Measurements from ENCODE around the gene ULK1.
"Not testable (repeated sequence)": the region's sequence is repeated elsewhere in the genome, so short reads cannot be mapped to it uniquely, and the experiment has no call there.

The ULK1 gene

GRCh38 chr12:131943389-131943788 lies 49.0 kb downstream of the ULK1 start:
- DNase-seq (ENCODE audit: low read depth) = no peak

GRCh38 chr12:131943876-131944275 lies 49.5 kb downstream of the ULK1 start:
- no peak for DNase-seq (ENCODE audit: low read depth)

- no peak for DNase-seq (ENCODE audit: low read depth)
Observed at GRCh38 chr12:131944601-131945251, 50.3 kb downstream of the ULK1 start.

DNA sequence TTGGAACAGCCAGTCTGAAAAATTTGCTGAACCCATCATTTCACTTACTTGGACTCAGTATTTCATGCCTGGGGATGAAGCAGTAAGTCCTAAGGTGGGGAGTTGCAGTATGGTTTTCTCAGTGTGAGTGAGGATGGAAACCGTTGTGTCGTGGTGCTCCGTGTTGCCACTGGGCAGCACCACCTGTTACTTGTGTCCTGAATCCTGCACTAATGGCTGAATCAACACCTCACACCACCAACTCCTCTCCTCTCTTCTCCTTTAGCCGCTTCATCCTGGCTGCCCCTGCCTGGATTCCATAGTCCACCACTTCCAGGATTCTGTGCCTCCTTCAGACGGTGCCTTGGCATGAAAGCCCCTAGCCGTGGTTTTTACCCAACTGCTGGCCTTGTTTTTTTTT lies 52.3 kb downstream of the ULK1 start:
- DNase-seq (ENCODE audit: low read depth) = no peak

GRCh38 chr12:131947482-131948027 lies 53.1 kb downstream of the ULK1 start:
- DNase-seq (ENCODE audit: low read depth) = no peak

- no peak for DNase-seq (ENCODE audit: low read depth)
Observed at GRCh38 chr12:131948166-131948712, 53.8 kb downstream of the ULK1 start.

- DNase-seq (ENCODE audit: low read depth) = not testable (repeated sequence)
Observed at GRCh38 chr12:131948713-131949430, 54.5 kb downstream of the ULK1 start.

GRCh38 chr12:131949431-131950181 lies 55.2 kb downstream of the ULK1 start, which contains the start of gene EP400:
Gene EP400 (plus strand): TSS chr12:131949942. CDS start chr12:131960620, 10,678 bp downstream.
- DNase-seq (ENCODE audit: low read depth) = peak; percentile 93

DNA sequence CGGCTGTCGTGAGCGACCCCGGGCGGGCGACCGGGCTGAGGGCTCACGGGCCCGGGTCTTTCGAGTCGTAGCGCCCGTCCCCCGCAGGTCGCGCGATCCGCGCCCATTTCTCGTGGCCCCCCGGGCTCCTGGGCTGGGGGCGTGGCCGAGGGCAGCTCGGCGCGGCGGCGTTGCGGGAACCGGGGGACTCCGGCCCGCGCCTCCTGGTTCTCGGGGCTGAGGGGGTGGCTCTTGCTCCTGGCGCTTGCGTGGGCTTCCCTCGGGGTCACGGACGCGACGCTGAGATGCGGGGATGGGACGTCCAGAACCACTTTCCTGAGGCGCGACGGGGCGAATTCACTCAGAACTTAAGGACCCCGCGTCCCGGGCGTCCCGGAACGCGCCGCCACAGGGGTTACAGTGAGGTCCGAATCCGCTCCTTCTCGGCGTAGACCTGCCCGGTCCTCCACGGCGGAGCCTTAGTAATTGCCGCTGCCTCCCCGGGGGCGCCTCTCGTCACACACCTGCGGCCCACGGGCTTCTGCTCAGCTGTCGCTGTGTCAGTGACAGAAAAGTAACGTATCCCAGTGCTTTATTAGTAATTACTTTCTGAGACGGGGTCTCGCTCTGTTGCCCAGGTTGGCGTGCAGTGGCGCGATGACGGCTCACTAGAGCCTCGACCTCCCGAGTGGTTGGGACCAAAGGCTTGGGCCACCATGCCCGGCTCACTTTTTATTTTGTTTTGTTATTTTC lies 55.9 kb downstream of the ULK1 start:
- no peak for DNase-seq (ENCODE audit: low read depth)

GRCh38 chr12:131953810-131954209 lies 59.4 kb downstream of the ULK1 start:
- DNase-seq (ENCODE audit: low read depth) = not testable (repeated sequence)

DNA sequence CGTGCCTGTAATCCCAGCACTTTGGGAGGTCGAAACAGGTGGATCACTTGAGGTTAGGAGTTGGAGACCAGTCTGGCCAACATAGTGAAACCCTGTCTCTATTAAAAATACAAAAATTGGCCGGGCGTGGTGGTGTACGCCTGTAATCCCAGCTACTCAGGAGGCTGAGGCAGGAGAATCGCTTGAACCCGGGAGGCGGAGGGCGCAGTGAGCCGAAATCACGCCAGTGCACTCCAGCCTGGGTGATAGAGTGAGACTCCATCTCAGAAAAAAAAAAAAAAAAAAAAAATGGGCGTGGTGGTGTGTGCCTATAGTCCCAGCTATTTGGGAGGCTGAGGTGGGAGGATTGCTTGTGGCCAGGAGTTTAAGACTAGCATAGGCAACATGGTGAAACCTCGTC lies 60.0 kb downstream of the ULK1 start:
- not testable (repeated sequence) for DNase-seq (ENCODE audit: low read depth)

- DNase-seq (ENCODE audit: low read depth) = no peak
Observed at GRCh38 chr12:131959116-131959515, 64.7 kb downstream of the ULK1 start.

DNA sequence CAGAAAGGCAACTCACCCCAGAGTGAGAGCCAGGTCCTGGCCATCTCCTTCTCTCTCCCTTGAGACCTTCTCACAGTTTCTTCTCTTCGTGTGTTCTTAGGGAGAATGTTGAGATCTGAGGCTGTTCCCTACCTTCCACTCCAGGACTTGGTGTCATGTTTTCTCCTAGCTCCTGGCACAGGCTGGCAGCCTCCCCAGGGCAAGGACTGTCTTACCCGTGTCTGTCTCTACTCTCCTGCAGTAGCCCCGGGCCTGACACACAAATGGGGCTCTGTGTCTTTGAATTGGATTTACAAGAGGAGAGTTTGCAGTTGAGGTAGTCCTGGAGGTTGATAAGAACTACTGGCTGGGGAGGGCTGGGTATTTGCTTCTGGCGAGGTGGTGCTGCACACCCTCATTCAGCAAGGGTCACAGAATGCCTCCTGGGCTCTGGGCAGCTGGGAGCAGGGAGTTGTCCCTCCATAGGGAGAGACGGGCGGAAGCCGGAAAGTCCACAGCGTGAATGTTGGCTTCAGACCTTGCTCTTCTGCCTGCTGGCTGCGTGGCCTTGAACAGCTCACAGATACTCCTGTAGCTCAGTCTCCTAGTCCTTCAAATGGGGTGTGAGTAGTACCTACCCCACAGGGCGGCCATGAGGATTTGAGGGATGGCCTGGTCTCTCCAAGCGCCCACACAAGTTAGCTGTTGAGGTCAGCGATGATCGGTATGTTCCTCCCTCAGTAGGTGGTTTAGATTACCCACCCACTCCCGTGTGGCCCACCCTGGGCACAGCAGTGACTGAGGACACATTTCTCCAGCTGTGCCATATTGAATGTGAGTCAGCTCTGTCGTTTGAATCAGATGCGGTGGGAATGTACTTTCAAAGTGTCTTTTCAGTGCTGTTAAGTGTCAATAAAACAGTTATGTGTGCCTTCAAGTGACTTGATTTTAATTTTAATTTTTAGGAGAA lies 65.5 kb downstream of the ULK1 start:
- DNase-seq (ENCODE audit: low read depth) = no peak

- DNase-seq (ENCODE audit: low read depth) = not testable (repeated sequence)
Observed at GRCh38 chr12:131960590-131961325, 66.3 kb downstream of the ULK1 start.

DNA sequence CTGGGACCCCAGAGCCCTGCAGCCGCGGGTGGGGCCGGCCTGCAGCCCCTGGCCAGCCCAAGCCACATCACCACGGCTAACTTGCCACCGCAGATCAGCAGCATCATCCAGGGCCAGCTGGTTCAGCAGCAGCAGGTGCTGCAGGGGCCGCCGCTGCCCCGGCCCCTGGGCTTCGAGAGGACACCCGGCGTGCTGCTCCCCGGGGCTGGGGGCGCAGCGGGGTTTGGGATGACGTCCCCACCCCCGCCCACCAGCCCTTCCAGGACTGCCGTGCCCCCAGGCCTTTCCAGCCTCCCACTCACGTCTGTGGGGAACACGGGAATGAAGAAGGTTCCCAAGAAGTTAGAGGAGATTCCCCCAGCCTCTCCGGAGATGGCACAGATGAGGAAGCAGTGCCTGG lies 66.9 kb downstream of the ULK1 start:
- not testable (repeated sequence) for DNase-seq (ENCODE audit: low read depth)

DNA sequence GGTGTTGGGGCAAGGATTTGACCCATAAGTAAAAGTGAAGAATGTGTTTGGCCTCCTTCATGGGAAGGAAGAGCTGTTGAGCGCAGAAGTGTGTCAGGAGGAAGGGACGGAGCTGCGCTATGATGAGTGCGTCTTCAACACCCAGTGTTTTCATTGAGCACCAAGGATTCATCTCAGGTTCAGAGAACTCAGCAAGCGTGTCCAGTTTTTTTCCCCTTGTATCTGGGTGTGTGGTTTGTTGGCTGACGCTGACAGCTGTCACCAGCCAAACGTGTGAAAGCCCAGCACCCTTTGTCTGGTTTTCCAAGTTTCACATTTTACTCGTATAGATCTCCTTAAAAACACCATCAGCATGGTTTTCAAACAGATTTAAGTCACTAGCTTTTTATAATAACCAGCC lies 67.6 kb downstream of the ULK1 start:
- no peak for DNase-seq (ENCODE audit: low read depth)

DNA sequence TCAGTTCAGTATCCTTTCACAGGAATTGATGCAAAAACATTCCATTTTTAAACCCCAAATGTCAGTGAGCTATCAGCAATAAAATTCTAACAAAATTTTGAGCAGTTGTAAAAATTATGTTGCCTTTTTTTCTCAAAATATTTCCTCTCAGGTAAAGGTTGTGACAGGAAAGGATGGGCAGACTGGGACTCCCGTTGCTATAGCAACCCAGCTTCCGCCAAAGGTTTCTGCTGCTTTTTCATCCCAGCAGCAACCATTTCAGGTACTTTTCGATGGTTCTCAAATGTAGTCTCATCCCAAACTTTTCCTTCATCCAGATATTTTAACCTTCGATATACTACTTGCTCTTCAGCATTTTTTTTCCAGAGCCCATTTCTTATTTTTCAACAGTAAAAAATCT lies 69.0 kb downstream of the ULK1 start:
- DNase-seq (ENCODE audit: low read depth) = no peak

- no peak for DNase-seq (ENCODE audit: low read depth)
Observed at GRCh38 chr12:131965073-131965472, 70.7 kb downstream of the ULK1 start.

DNA sequence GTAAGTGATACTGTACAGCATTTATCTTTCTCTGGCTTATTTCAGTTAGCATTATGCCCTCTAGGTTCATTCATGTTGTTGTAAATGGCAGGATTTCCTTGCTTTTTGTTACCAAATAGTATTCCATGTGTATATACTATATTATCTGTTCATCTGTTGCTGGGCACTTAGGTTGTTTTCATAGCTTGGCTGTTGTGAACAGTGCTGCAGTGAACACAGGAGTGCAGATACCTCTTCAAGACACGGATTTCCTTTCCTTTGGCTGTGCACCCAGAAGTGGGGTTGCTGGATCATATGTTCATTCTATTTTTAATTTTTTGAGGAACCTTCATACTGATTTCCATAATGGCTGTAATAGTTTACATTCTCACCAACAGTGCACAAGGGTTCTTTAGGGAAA lies 76.8 kb downstream of the ULK1 start:
- no peak for DNase-seq (ENCODE audit: low read depth)
